Measurements from ENCODE around the gene GRB10. TPM values are rescaled to one million over a fixed set of nuclear protein-coding genes. Genes with fewer than 3 reads are reported as not detected.
A peak's percentile ranks its signal among the peaks of the same experiment; 100 is the strongest.

The GRB10 gene
- total RNA-seq, 1 experiment from 2014 or later: 68.2 TPM

DNA sequence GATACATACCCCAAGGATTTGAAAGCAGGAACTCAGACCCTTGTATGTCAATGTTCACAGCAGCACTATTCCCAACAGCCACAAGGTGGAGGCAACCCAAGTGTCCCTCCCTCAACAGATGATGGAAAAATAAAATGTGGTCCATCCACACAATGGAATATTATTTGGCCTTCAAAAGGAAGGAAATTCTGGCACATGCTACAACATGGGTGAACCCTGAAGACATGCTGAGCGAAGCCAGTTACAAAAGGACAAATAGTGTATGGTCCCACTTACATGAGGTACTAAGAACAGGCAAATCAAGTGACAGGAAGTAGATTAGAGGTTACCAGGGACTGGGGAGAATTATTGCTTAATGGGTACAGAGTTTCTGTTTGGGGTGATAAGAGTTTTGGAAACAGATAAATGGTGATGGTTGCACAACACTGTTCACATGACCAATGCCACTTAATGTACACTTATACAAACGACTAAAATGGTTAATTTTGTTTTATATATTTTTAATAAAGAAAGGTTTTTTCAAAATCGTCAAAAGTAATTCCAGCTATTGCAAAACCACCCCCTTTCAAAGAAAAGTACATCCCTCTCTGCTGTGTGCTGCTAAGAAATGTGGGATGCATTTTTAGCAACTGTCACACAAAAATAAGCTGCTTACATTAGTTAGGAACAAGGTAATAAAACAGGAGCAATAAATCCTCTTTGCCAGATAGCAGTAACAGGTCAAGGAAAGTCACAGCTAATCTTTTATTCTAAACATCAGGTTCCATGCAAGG is 85.7 kb downstream of the GRB10 start:
- no peaks in the 10 kb centered on the region for H3K9me3 Mint-ChIP-seq (ENCODE audit: unreplicated experiment)
- peaks cover 22% of the 10 kb centered on the region for H3K36me3 Mint-ChIP-seq (ENCODE audit: insufficient read depth, unreplicated experiment)
- H3K4me3 Mint-ChIP-seq (ENCODE audit: unreplicated experiment): no peak overlapping the region
- intact Hi-C loops (cut with micrococcal nuclease): loop anchor here (1.0 kb wide), 1 partner anchor 444 kb away; no protein-coding TSS in a partner anchor
- DNase-seq (ENCODE audit: unreplicated experiment): peak; percentile 23
- H3K4me1 Mint-ChIP-seq (ENCODE audit: insufficient read depth, unreplicated experiment): no peaks in the 10 kb centered on the region
- no peaks in the 10 kb centered on the region for H3K27me3 Mint-ChIP-seq (ENCODE audit: insufficient read depth, unreplicated experiment)
- no TSS peak for BruUV-seq (replicated peaks)
- TF ChIP-seq, protein P1, sequence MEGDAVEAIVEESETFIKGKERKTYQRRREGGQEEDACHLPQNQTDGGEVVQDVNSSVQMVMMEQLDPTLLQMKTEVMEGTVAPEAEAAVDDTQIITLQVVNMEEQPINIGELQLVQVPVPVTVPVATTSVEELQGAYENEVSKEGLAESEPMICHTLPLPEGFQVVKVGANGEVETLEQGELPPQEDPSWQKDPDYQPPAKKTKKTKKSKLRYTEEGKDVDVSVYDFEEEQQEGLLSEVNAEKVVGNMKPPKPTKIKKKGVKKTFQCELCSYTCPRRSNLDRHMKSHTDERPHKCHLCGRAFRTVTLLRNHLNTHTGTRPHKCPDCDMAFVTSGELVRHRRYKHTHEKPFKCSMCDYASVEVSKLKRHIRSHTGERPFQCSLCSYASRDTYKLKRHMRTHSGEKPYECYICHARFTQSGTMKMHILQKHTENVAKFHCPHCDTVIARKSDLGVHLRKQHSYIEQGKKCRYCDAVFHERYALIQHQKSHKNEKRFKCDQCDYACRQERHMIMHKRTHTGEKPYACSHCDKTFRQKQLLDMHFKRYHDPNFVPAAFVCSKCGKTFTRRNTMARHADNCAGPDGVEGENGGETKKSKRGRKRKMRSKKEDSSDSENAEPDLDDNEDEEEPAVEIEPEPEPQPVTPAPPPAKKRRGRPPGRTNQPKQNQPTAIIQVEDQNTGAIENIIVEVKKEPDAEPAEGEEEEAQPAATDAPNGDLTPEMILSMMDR (IDR thresholded peaks at IDR 0.05; ENCODE audit: unreplicated experiment): peak; percentile 26
- no peak overlapping the region for H3K27ac Mint-ChIP-seq (ENCODE audit: low read depth, unreplicated experiment)
- POLR2A ChIA-PET: no interaction called here
- CTCF ChIA-PET: interaction anchor here (0.5 to 1.7 kb wide), 8 partner anchors 17 to 604 kb away, joined by 3 to 8 read pairs (median 3); partner anchors contain the start of gene ZPBP

- intact Hi-C loops (cut with micrococcal nuclease): no loop called here
- no peaks in the 10 kb centered on the region for H3K27me3 Mint-ChIP-seq (ENCODE audit: insufficient read depth, unreplicated experiment)
- H3K4me3 Mint-ChIP-seq (ENCODE audit: unreplicated experiment): no peak overlapping the region
- no peaks in the 10 kb centered on the region for H3K9me3 Mint-ChIP-seq (ENCODE audit: unreplicated experiment)
- H3K27ac Mint-ChIP-seq (ENCODE audit: low read depth, unreplicated experiment): no peak overlapping the region
- POLR2A ChIA-PET: no interaction called here
- H3K36me3 Mint-ChIP-seq (ENCODE audit: insufficient read depth, unreplicated experiment): peaks cover 10% of the 10 kb centered on the region
- TF ChIP-seq, protein P1 (IDR thresholded peaks at IDR 0.05; ENCODE audit: unreplicated experiment): no peak
- DNase-seq (ENCODE audit: unreplicated experiment): no peak
- no TSS peak for BruUV-seq (replicated peaks)
- H3K4me1 Mint-ChIP-seq (ENCODE audit: insufficient read depth, unreplicated experiment): no peaks in the 10 kb centered on the region
- CTCF ChIA-PET: no interaction called here
These were observed 87.7 kb downstream of the GRB10 start for GRCh38 chr7:50695026-50695425.

- H3K4me3 Mint-ChIP-seq (ENCODE audit: unreplicated experiment): no peak overlapping the region
- H3K9me3 Mint-ChIP-seq (ENCODE audit: unreplicated experiment): no peaks in the 10 kb centered on the region
- BruUV-seq (replicated peaks): no TSS peak
- H3K27ac Mint-ChIP-seq (ENCODE audit: low read depth, unreplicated experiment): no peak overlapping the region
- no peak for DNase-seq (ENCODE audit: unreplicated experiment)
- TF ChIP-seq, protein P1 (IDR thresholded peaks at IDR 0.05; ENCODE audit: unreplicated experiment): no peak
- no peaks in the 10 kb centered on the region for H3K4me1 Mint-ChIP-seq (ENCODE audit: insufficient read depth, unreplicated experiment)
- CTCF ChIA-PET: interaction anchor here (0.9 to 1.1 kb wide), 2 partner anchors 14 to 154 kb away, joined by 3 to 4 read pairs; no protein-coding TSS in a partner anchor
- intact Hi-C loops (cut with micrococcal nuclease): no loop called here
- H3K36me3 Mint-ChIP-seq (ENCODE audit: insufficient read depth, unreplicated experiment): peaks cover 19% of the 10 kb centered on the region
- POLR2A ChIA-PET: no interaction called here
- no peaks in the 10 kb centered on the region for H3K27me3 Mint-ChIP-seq (ENCODE audit: insufficient read depth, unreplicated experiment)
These were observed 89.1 kb downstream of the GRB10 start for GRCh38 chr7:50693455-50694130.

GRCh38 chr7:50690541-50691011 is 92.1 kb downstream of the GRB10 start:
- H3K4me1 Mint-ChIP-seq (ENCODE audit: insufficient read depth, unreplicated experiment): no peaks in the 10 kb centered on the region
- no peaks in the 10 kb centered on the region for H3K9me3 Mint-ChIP-seq (ENCODE audit: unreplicated experiment)
- CTCF ChIA-PET: interaction anchor here (1.7 kb wide), 1 partner anchor 472 kb away, joined by 7 read pairs; no protein-coding TSS in a partner anchor
- intact Hi-C loops (cut with micrococcal nuclease): no loop called here
- H3K4me3 Mint-ChIP-seq (ENCODE audit: unreplicated experiment): no peak overlapping the region
- peaks cover 14% of the 10 kb centered on the region for H3K36me3 Mint-ChIP-seq (ENCODE audit: insufficient read depth, unreplicated experiment)
- BruUV-seq (replicated peaks): no TSS peak
- no peaks in the 10 kb centered on the region for H3K27me3 Mint-ChIP-seq (ENCODE audit: insufficient read depth, unreplicated experiment)
- no peak overlapping the region for H3K27ac Mint-ChIP-seq (ENCODE audit: low read depth, unreplicated experiment)
- POLR2A ChIA-PET: no interaction called here
- DNase-seq (ENCODE audit: unreplicated experiment): no peak
- TF ChIP-seq, protein P1 (IDR thresholded peaks at IDR 0.05; ENCODE audit: unreplicated experiment): no peak
